Activated naive CD8-positive, alpha-beta T cell (primary cell): ENCODE measurements around the gene GRAMD2A.

ENCODE experiments used
- H3K27ac Mint-ChIP-seq: one replicate; pipeline ENCODE4 v1.8.0; 2021; ENCODE audit warnings: mixed read lengths
- H3K27me3 Mint-ChIP-seq: one replicate; pipeline ENCODE4 v1.8.0; 2021; ENCODE audit warnings: mixed read lengths
- H3K36me3 Mint-ChIP-seq: one replicate; pipeline ENCODE4 v1.8.0; 2021; ENCODE audit warnings: mixed read lengths
- H3K4me1 Mint-ChIP-seq: one replicate; pipeline ENCODE4 v1.8.0; 2021; ENCODE audit warnings: low read depth, mixed read lengths
- H3K4me3 Mint-ChIP-seq: one replicate; pipeline ENCODE4 v1.8.0; 2021; ENCODE audit warnings: mild to moderate bottlenecking, mixed read lengths
- H3K9me3 Mint-ChIP-seq: one replicate; pipeline ENCODE4 v1.8.0; 2021; ENCODE audit warnings: low read depth, mixed read lengths

GRAMD2A gene

GRCh38 chr15:72197460-72198355 lies at the start of gene GRAMD2A:
GRAMD2A (minus strand) TSS chr15:72197787.
- Mint-ChIP-seq H3K4me1 (peaks cover 5% of the 10 kb centered on the region), H3K9me3 (no peaks in the 10 kb centered on the region), H3K36me3 (no peaks in the 10 kb centered on the region), H3K4me3 (peak within 1 kb of the TSS; percentile 79), H3K27me3 (peaks cover 8% of the 10 kb centered on the region), H3K27ac (peak within 1 kb of the TSS; percentile 66)

- H3K27me3 Mint-ChIP-seq = no peaks in the 10 kb centered on the region
- H3K4me3 Mint-ChIP-seq = no peak overlapping the region
- H3K4me1 Mint-ChIP-seq = peaks cover 12% of the 10 kb centered on the region
- H3K9me3 Mint-ChIP-seq = no peaks in the 10 kb centered on the region
- peak overlapping the region; percentile 59 for H3K27ac Mint-ChIP-seq
- H3K36me3 Mint-ChIP-seq = peaks cover 2% of the 10 kb centered on the region
Observed at GRCh38 chr15:72242775-72243370, 45.3 kb upstream of the GRAMD2A start.

GRCh38 chr15:72239652-72240051 lies 42.1 kb upstream of the GRAMD2A start:
- H3K27me3 Mint-ChIP-seq = no peaks in the 10 kb centered on the region
- H3K4me3 Mint-ChIP-seq = no peak overlapping the region
- H3K36me3 Mint-ChIP-seq = peaks cover 2% of the 10 kb centered on the region
- no peaks in the 10 kb centered on the region for H3K9me3 Mint-ChIP-seq
- H3K4me1 Mint-ChIP-seq = peaks cover 29% of the 10 kb centered on the region
- peak overlapping the region; percentile 73 for H3K27ac Mint-ChIP-seq

GRCh38 chr15:72238586-72238985 lies 41.0 kb upstream of the GRAMD2A start:
- peak overlapping the region; percentile 10 for H3K27ac Mint-ChIP-seq
- H3K9me3 Mint-ChIP-seq = no peaks in the 10 kb centered on the region
- H3K4me1 Mint-ChIP-seq = peaks cover 33% of the 10 kb centered on the region
- no peaks in the 10 kb centered on the region for H3K27me3 Mint-ChIP-seq
- no peak overlapping the region for H3K4me3 Mint-ChIP-seq
- peaks cover 2% of the 10 kb centered on the region for H3K36me3 Mint-ChIP-seq

- Mint-ChIP-seq H3K4me3 (peak overlapping the region; percentile 81), H3K27me3 (no peaks in the 10 kb centered on the region), H3K27ac (peak overlapping the region; percentile 94)
Observed at GRCh38 chr15:72237853-72238224, 40.3 kb upstream of the GRAMD2A start.

GRCh38 chr15:72237029-72237852 lies 39.7 kb upstream of the GRAMD2A start:
- peak overlapping the region; percentile 94 for H3K27ac Mint-ChIP-seq
- peak overlapping the region; percentile 81 for H3K4me3 Mint-ChIP-seq
- H3K4me1 Mint-ChIP-seq = peaks cover 41% of the 10 kb centered on the region
- H3K36me3 Mint-ChIP-seq = peaks cover 2% of the 10 kb centered on the region
- H3K9me3 Mint-ChIP-seq = no peaks in the 10 kb centered on the region
- H3K27me3 Mint-ChIP-seq = no peaks in the 10 kb centered on the region

More at GRCh38 chr15:72237853-72238224, 40.3 kb upstream of the GRAMD2A start:
- peaks cover 35% of the 10 kb centered on the region for H3K4me1 Mint-ChIP-seq
- no peaks in the 10 kb centered on the region for H3K9me3 Mint-ChIP-seq
- H3K36me3 Mint-ChIP-seq = peaks cover 2% of the 10 kb centered on the region

- peak overlapping the region; percentile 81 for H3K4me3 Mint-ChIP-seq
- H3K27ac Mint-ChIP-seq = peak overlapping the region; percentile 94
- H3K36me3 Mint-ChIP-seq = peaks cover 2% of the 10 kb centered on the region
- peaks cover 49% of the 10 kb centered on the region for H3K4me1 Mint-ChIP-seq
- H3K9me3 Mint-ChIP-seq = no peaks in the 10 kb centered on the region
- H3K27me3 Mint-ChIP-seq = no peaks in the 10 kb centered on the region
Observed at GRCh38 chr15:72236381-72237003, 38.9 kb upstream of the GRAMD2A start.

GRCh38 chr15:72235298-72235697 lies 37.7 kb upstream of the GRAMD2A start:
- Mint-ChIP-seq H3K9me3 (no peaks in the 10 kb centered on the region), H3K4me3 (no peak overlapping the region), H3K27ac (no peak overlapping the region), H3K4me1 (peaks cover 50% of the 10 kb centered on the region), H3K36me3 (peaks cover 2% of the 10 kb centered on the region), H3K27me3 (no peaks in the 10 kb centered on the region)

GRCh38 chr15:72233769-72234168 lies 36.2 kb upstream of the GRAMD2A start:
- Mint-ChIP-seq H3K27me3 (no peaks in the 10 kb centered on the region), H3K9me3 (no peaks in the 10 kb centered on the region), H3K36me3 (peaks cover 8% of the 10 kb centered on the region), H3K4me3 (no peak overlapping the region), H3K4me1 (peaks cover 47% of the 10 kb centered on the region), H3K27ac (no peak overlapping the region)

- H3K4me3 Mint-ChIP-seq = peak overlapping the region; percentile 99
- peaks cover 35% of the 10 kb centered on the region for H3K4me1 Mint-ChIP-seq
- H3K9me3 Mint-ChIP-seq = no peaks in the 10 kb centered on the region
- H3K36me3 Mint-ChIP-seq = peaks cover 12% of the 10 kb centered on the region
- H3K27ac Mint-ChIP-seq = peak overlapping the region; percentile 98
- no peaks in the 10 kb centered on the region for H3K27me3 Mint-ChIP-seq
Observed at GRCh38 chr15:72231833-72232478, 34.4 kb upstream of the GRAMD2A start.

GRCh38 chr15:72231066-72231832 lies 33.7 kb upstream of the GRAMD2A start, which contains the start of gene PKM:
PKM (minus strand) TSS chr15:72231190; CDS start chr15:72219097, 12,093 bp downstream.
- Mint-ChIP-seq H3K4me3 (peak within 1 kb of the TSS; percentile 99), H3K36me3 (peaks cover 12% of the 10 kb centered on the region), H3K27me3 (no peaks in the 10 kb centered on the region), H3K27ac (peak within 1 kb of the TSS; percentile 98), H3K9me3 (no peaks in the 10 kb centered on the region), H3K4me1 (peaks cover 34% of the 10 kb centered on the region)

GRCh38 chr15:72230197-72231065 lies 32.8 kb upstream of the GRAMD2A start:
- Mint-ChIP-seq H3K9me3 (no peaks in the 10 kb centered on the region), H3K27ac (peak overlapping the region; percentile 98), H3K4me1 (peaks cover 40% of the 10 kb centered on the region), H3K4me3 (peak overlapping the region; percentile 99), H3K36me3 (peaks cover 16% of the 10 kb centered on the region), H3K27me3 (no peaks in the 10 kb centered on the region)

GRCh38 chr15:72229947-72230196 lies 32.3 kb upstream of the GRAMD2A start:
- H3K36me3 Mint-ChIP-seq = peaks cover 16% of the 10 kb centered on the region
- H3K27ac Mint-ChIP-seq = peak overlapping the region; percentile 98
- peak overlapping the region; percentile 99 for H3K4me3 Mint-ChIP-seq
- H3K4me1 Mint-ChIP-seq = peaks cover 42% of the 10 kb centered on the region
- H3K9me3 Mint-ChIP-seq = no peaks in the 10 kb centered on the region
- no peaks in the 10 kb centered on the region for H3K27me3 Mint-ChIP-seq
